Fibroblast of lung (primary cell): ENCODE data around the gene ATG7. TPM values are rescaled to one million over a fixed set of nuclear protein-coding genes. Genes with fewer than 3 reads are reported as not detected.
A peak's percentile ranks its signal among the peaks of the same experiment; 100 is the strongest.

ENCODE experiments used
- DNase-seq, 2 donors: peaks; one replicate each; pipeline versions ENCODE4 v3.0.0 to v3.0.0-alpha.2; 2010; ENCODE audit warnings: low read depth in 2 of 2
- H2AFZ ChIP-seq: 2 replicates; pipeline ENCODE4 v1.5.1; 2012; ENCODE audit warnings: low read length, control low read depth, inconsistent platforms
- H3K27ac ChIP-seq: 2 replicates; pipeline ENCODE4 v1.5.1; 2011; ENCODE audit warnings: low read length, control low read depth; ENCODE audit not compliant: insufficient read depth
- H3K27me3 ChIP-seq: 2 replicates; pipeline ENCODE4 v1.5.1; 2011; ENCODE audit warnings: mild to moderate bottlenecking, low read length; ENCODE audit not compliant: control insufficient read depth, insufficient read depth
- H3K36me3 ChIP-seq: 2 replicates; pipeline ENCODE4 v1.5.1; 2011; ENCODE audit warnings: low read length; ENCODE audit not compliant: control insufficient read depth, insufficient read depth
- H3K4me1 ChIP-seq: 2 replicates; pipeline ENCODE4 v1.5.1; 2011; ENCODE audit warnings: low read length; ENCODE audit not compliant: control insufficient read depth, insufficient read depth; ENCODE audit errors: extremely low read depth
- H3K4me2 ChIP-seq: 2 replicates; pipeline ENCODE4 v1.5.1; 2011; ENCODE audit warnings: low read length, control low read depth; ENCODE audit not compliant: insufficient read depth; ENCODE audit errors: extremely low read depth
- H3K4me3 ChIP-seq, 4 experiments: fragments of 200-600 bp in 1 of 4; sonication (generic) in 1 of 4; replicated peaks in 1 of 4; 2 replicates each; pipeline ENCODE4 v1.5.1; 2011 to 2016; ENCODE audit warnings: low read length in 4 of 4, low read depth in 3 of 4, mild to moderate bottlenecking in 3 of 4, control low read depth in 2 of 4, inconsistent platforms in 1 of 4, mixed read lengths in 1 of 4; ENCODE audit not compliant: insufficient read depth in 1 of 4; ENCODE audit errors: control extremely low read depth in 1 of 4
- H3K79me2 ChIP-seq: 2 replicates; pipeline ENCODE4 v1.5.1; 2012; ENCODE audit warnings: mild to moderate bottlenecking, low read length, inconsistent platforms; ENCODE audit not compliant: control insufficient read depth, insufficient read depth
- H3K9ac ChIP-seq: 2 replicates; pipeline ENCODE4 v1.5.1; 2011; ENCODE audit warnings: mild to moderate bottlenecking, low read length, control low read depth; ENCODE audit not compliant: insufficient read depth
- H3K9me3 ChIP-seq: 2 replicates; pipeline ENCODE4 v1.5.1; 2012; ENCODE audit warnings: low read depth, low read length; ENCODE audit not compliant: control insufficient read depth, insufficient read depth
- H4K20me1 ChIP-seq: 2 replicates; pipeline ENCODE4 v1.5.1; 2011; ENCODE audit warnings: low read length; ENCODE audit not compliant: control insufficient read depth, insufficient read depth; ENCODE audit errors: extremely low read depth
- CTCF ChIP-seq, 2 donors: IDR thresholded peaks in 1 of 2; conservative IDR thresholded peaks in 1 of 2; 1 replicate in 1 of 2; 2 replicates in 1 of 2; pipeline ENCODE4 v1.5.1; 2011 to 2012; ENCODE audit warnings: low read length in 2 of 2, control low read depth in 1 of 2, inconsistent platforms in 1 of 2, low read depth in 1 of 2, mild to moderate bottlenecking in 1 of 2
- EZH2 ChIP-seq: IDR thresholded peaks from 2 replicates; pipeline ENCODE4 v1.5.1; 2012; ENCODE audit warnings: low read length, control low read depth, mild to moderate bottlenecking; ENCODE audit errors: missing control alignments
- polyA plus RNA-seq, 2 donors: library from polyadenylated mRNA; depleted of rRNA in 1 of 2; stranded (reverse) in 1 of 2; unstranded in 1 of 2; fragments of >200 nt; gene quantifications; 2 replicates each; pipeline ENCODE4 v1.2.1, GENCODE V29; 2011 to 2012; ENCODE audit warnings: missing spikeins in 1 of 2
- total RNA-seq: library from RNA; depleted of rRNA; stranded (reverse); fragments of >200 nt; gene quantifications from 2 replicates; pipeline ENCODE4 v1.2.1, GENCODE V29; 2014

The ATG7 gene
- total and polyA plus RNA-seq, 2 donors (not counting 1 experiment from before 2014, with no cell fraction given) = 50.8 to 56.5 TPM

- Histone ChIP-seq H3K9me3 (no peaks in the 10 kb centered on the region), H4K20me1 (no peaks in the 10 kb centered on the region), H3K27me3 (no peaks in the 10 kb centered on the region), H3K27ac (no peak overlapping the region), H3K79me2 (peaks cover 52% of the 10 kb centered on the region), H3K4me1 (peaks cover 9% of the 10 kb centered on the region), H3K4me3 (peak overlapping the region in 2 of 4 experiments; percentile 19 to 99), H3K36me3 (no peaks in the 10 kb centered on the region), H3K9ac (no peak overlapping the region), H3K4me2 (peak overlapping the region; percentile 93), H2AFZ (no peak overlapping the region)
- TF ChIP-seq EZH2 (no peak), CTCF (conservative IDR thresholded peaks at IDR 0.05 in 1 of 2, IDR thresholded peaks at IDR 0.05 in 1 of 2; ENCODE audit: low read depth in 1 of 2, low read length in 2 of 2) (no peak)
- DNase-seq = no peak
Measured at GRCh38 chr3:11273891-11274291, 1.7 kb downstream of the ATG7 start.

- peaks cover 9% of the 10 kb centered on the region for H3K4me1 ChIP-seq
- no peak for DNase-seq
- TF ChIP-seq EZH2 (no peak), CTCF (conservative IDR thresholded peaks at IDR 0.05 in 1 of 2, IDR thresholded peaks at IDR 0.05 in 1 of 2; ENCODE audit: low read depth in 1 of 2, low read length in 2 of 2) (no peak)
- no peaks in the 10 kb centered on the region for H3K9me3 ChIP-seq
- H3K27me3 ChIP-seq = no peaks in the 10 kb centered on the region
- no peaks in the 10 kb centered on the region for H3K36me3 ChIP-seq
- H4K20me1 ChIP-seq = no peaks in the 10 kb centered on the region
- peaks cover 55% of the 10 kb centered on the region for H3K79me2 ChIP-seq
- H2AFZ ChIP-seq = no peak overlapping the region
- no peak overlapping the region for H3K4me3 ChIP-seq
- no peak overlapping the region for H3K9ac ChIP-seq
- no peak overlapping the region for H3K27ac ChIP-seq
- no peak overlapping the region for H3K4me2 ChIP-seq
Measured at GRCh38 chr3:11274566-11275142, 2.5 kb downstream of the ATG7 start.

GRCh38 chr3:11275926-11276325 is 3.7 kb downstream of the ATG7 start:
- Histone ChIP-seq H4K20me1 (no peaks in the 10 kb centered on the region), H3K79me2 (peaks cover 65% of the 10 kb centered on the region), H3K9ac (no peak overlapping the region), H2AFZ (no peak overlapping the region), H3K36me3 (no peaks in the 10 kb centered on the region), H3K27me3 (no peaks in the 10 kb centered on the region), H3K4me3 (no peak overlapping the region), H3K4me2 (no peak overlapping the region), H3K9me3 (no peaks in the 10 kb centered on the region), H3K27ac (no peak overlapping the region), H3K4me1 (peaks cover 9% of the 10 kb centered on the region)
- no peak for DNase-seq
- no peak for TF ChIP-seq CTCF (conservative IDR thresholded peaks at IDR 0.05 in 1 of 2, IDR thresholded peaks at IDR 0.05 in 1 of 2; ENCODE audit: low read depth in 1 of 2, low read length in 2 of 2)
- TF ChIP-seq EZH2 = no peak
